Trophoblast cell (in vitro differentiated cells and primary cell): ENCODE measurements around the gene SNRPA1.
"Not testable (repeated sequence)": the region's sequence is repeated elsewhere in the genome, so short reads cannot be mapped to it uniquely, and the experiment has no call there.

Source experiments
- DNase-seq, 2 donors: peaks; one replicate each; pipeline ENCODE4 v3.0.0-alpha.2; 2016
- H2AFZ ChIP-seq: 2 replicates; pipeline ENCODE4 v1.6.1; 2013; ENCODE audit warnings: low read length, moderate library complexity, mild to moderate bottlenecking; ENCODE audit not compliant: insufficient read depth, poor library complexity
- H2AK5ac ChIP-seq: 2 replicates; pipeline ENCODE4 v1.6.1; 2013; ENCODE audit warnings: mild to moderate bottlenecking, low read length
- H2BK120ac ChIP-seq: 2 replicates; pipeline ENCODE4 v1.6.1; 2013; ENCODE audit warnings: low read length, mild to moderate bottlenecking, moderate library complexity; ENCODE audit not compliant: insufficient read depth, poor library complexity
- H2BK12ac ChIP-seq: 2 replicates; pipeline ENCODE4 v1.6.1; 2013; ENCODE audit warnings: mild to moderate bottlenecking, low read length, moderate library complexity
- H2BK5ac ChIP-seq: 2 replicates; pipeline ENCODE4 v1.6.1; 2013; ENCODE audit warnings: low read length, low read depth, moderate library complexity, mild to moderate bottlenecking; ENCODE audit not compliant: poor library complexity
- H3K14ac ChIP-seq: 2 replicates; pipeline ENCODE4 v1.6.1; 2013; ENCODE audit warnings: mild to moderate bottlenecking, low read length
- H3K18ac ChIP-seq: 2 replicates; pipeline ENCODE4 v1.6.1; 2013; ENCODE audit warnings: mild to moderate bottlenecking, low read length
- H3K23ac ChIP-seq: 2 replicates; pipeline ENCODE4 v1.6.1; 2013; ENCODE audit warnings: low read length
- H3K27ac ChIP-seq: 2 replicates; pipeline ENCODE4 v1.5.1; 2013; ENCODE audit warnings: low read depth, mild to moderate bottlenecking, inconsistent platforms, low read length, moderate library complexity
- H3K27me3 ChIP-seq: 2 replicates; pipeline ENCODE4 v1.6.1; 2013; ENCODE audit warnings: inconsistent platforms, mild to moderate bottlenecking, low read length, moderate library complexity; ENCODE audit not compliant: insufficient read depth
- H3K36me3 ChIP-seq, 2 experiments: 1 replicate in 1 of 2; 2 replicates in 1 of 2; pipeline ENCODE4 v1.6.1; 2013; ENCODE audit warnings: low read length in 2 of 2, mild to moderate bottlenecking in 2 of 2, moderate library complexity in 1 of 2; ENCODE audit not compliant: insufficient read depth in 2 of 2, control insufficient read depth in 1 of 2
- H3K4ac ChIP-seq: 2 replicates; pipeline ENCODE4 v1.6.1; 2013; ENCODE audit warnings: low read depth, mild to moderate bottlenecking, low read length, moderate library complexity
- H3K4me1 ChIP-seq, 2 experiments: 1 replicate in 1 of 2; 2 replicates in 1 of 2; pipeline ENCODE4 v1.6.1; 2013; ENCODE audit warnings: low read length in 2 of 2, mild to moderate bottlenecking in 2 of 2, moderate library complexity in 1 of 2; ENCODE audit not compliant: insufficient read depth in 2 of 2, control insufficient read depth in 1 of 2
- H3K4me2 ChIP-seq: 2 replicates; pipeline ENCODE4 v1.6.1; 2013; ENCODE audit warnings: inconsistent platforms, mild to moderate bottlenecking, low read length, moderate library complexity
- H3K4me3 ChIP-seq: 2 replicates; pipeline ENCODE4 v1.5.1; 2013; ENCODE audit warnings: mild to moderate bottlenecking, low read depth, low read length, inconsistent platforms
- H3K79me1 ChIP-seq: one replicate; pipeline ENCODE4 v1.6.1; 2013; ENCODE audit warnings: low read length
- H3K79me2 ChIP-seq: 2 replicates; pipeline ENCODE4 v1.6.1; 2013; ENCODE audit warnings: low read length, mild to moderate bottlenecking; ENCODE audit not compliant: control insufficient read depth, insufficient read depth, poor library complexity
- H3K9ac ChIP-seq: 2 replicates; pipeline ENCODE4 v1.6.1; 2013; ENCODE audit warnings: mild to moderate bottlenecking, low read length
- H3K9me3 ChIP-seq: 2 replicates; pipeline ENCODE4 v1.6.1; 2013; ENCODE audit warnings: low read depth, mild to moderate bottlenecking, control low read depth, inconsistent platforms, low read length; ENCODE audit not compliant: insufficient read depth
- H4K12ac ChIP-seq: 2 replicates; pipeline ENCODE4 v1.6.1; 2013; ENCODE audit warnings: low read depth, mild to moderate bottlenecking, low read length, moderate library complexity
- H4K8ac ChIP-seq: 2 replicates; pipeline ENCODE4 v1.6.1; 2013; ENCODE audit warnings: low read depth, mild to moderate bottlenecking, low read length, moderate library complexity
- H4K91ac ChIP-seq: one replicate; pipeline ENCODE4 v1.6.1; 2013; ENCODE audit warnings: low read depth, mild to moderate bottlenecking, low read length, moderate library complexity
- WGBS: extraction: QIAGEN DNeasy Blood & Tissue Kit; methylation state at CpG from one replicate; pipeline ENCODE4 v1.1.7; 2013; ENCODE audit warnings: missing lambda C conversion rate; ENCODE audit not compliant: insufficient read length, insufficient coverage; ENCODE audit errors: extremely low coverage; 5-methylcytosine and 5-hydroxymethylcytosine counted together

SNRPA1 gene

GRCh38 chr15:101333907-101334789 is 39.1 kb upstream of the SNRPA1 start:
- not testable (repeated sequence) for H2BK5ac ChIP-seq, H2BK12ac ChIP-seq, H3K9ac ChIP-seq, H3K79me1 ChIP-seq, H3K23ac ChIP-seq, H2AFZ ChIP-seq, H3K4me2 ChIP-seq, H3K79me2 ChIP-seq, H3K4me1 ChIP-seq, H2AK5ac ChIP-seq, H3K4me3 ChIP-seq, H3K27ac ChIP-seq, H3K18ac ChIP-seq, H3K9me3 ChIP-seq, H3K4ac ChIP-seq, H2BK120ac ChIP-seq, H4K12ac ChIP-seq, H3K27me3 ChIP-seq, H4K91ac ChIP-seq, H3K36me3 ChIP-seq, H3K14ac ChIP-seq
- peak overlapping the region; percentile 82 for H4K8ac ChIP-seq
- peak in 1 of 2 donors; percentile 13 for DNase-seq
- no CpG with 5 or more reads among the region's 16 CpGs for WGBS

DNA sequence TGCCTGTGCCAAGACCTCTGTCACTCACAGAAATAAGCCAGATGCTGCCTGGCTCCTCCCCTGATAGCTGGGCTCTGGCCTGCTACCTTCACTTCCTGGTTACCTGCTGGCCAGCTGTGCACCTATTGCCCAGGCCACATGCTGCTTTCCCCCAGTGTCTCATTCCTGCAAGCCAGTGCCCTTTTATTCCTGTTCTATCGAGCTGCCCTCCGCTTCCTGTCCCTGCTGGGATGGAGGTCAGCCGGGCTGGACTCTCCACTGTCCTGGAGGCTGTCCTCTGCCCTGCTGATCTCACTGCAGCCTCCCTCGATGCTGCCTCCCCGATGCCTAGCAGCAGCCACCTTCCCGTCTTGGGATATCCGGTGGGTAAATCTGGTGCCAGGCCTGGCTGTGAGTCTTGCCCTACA is 37.0 kb upstream of the SNRPA1 start:
- Histone ChIP-seq H2AFZ (no peak overlapping the region), H2AK5ac (no peak overlapping the region), H2BK120ac (no peak overlapping the region), H3K79me1 (no peaks in the 10 kb centered on the region), H3K79me2 (no peaks in the 10 kb centered on the region), H3K36me3 (no peaks in the 10 kb centered on the region), H4K91ac (no peak overlapping the region), H3K9ac (no peak overlapping the region), H2BK5ac (no peak overlapping the region), H3K4me3 (no peak overlapping the region), H3K4me2 (no peak overlapping the region), H3K23ac (no peak overlapping the region), H3K9me3 (peaks cover 8% of the 10 kb centered on the region), H4K8ac (no peak overlapping the region), H2BK12ac (no peak overlapping the region), H3K27ac (no peak overlapping the region), H3K4me1 (no peaks in the 10 kb centered on the region), H3K18ac (no peak overlapping the region), H3K4ac (no peak overlapping the region), H4K12ac (no peak overlapping the region), H3K14ac (no peak overlapping the region), H3K27me3 (no peaks in the 10 kb centered on the region)
- no peak for DNase-seq
- WGBS: no CpG with 5 or more reads among the region's 7 CpGs

GRCh38 chr15:101329867-101330380 is 34.9 kb upstream of the SNRPA1 start:
- H3K14ac ChIP-seq: no peak overlapping the region
- no peaks in the 10 kb centered on the region for H3K4me1 ChIP-seq
- H3K23ac ChIP-seq: no peak overlapping the region
- H3K4ac ChIP-seq: no peak overlapping the region
- no peak overlapping the region for H3K9ac ChIP-seq
- no peaks in the 10 kb centered on the region for H3K79me1 ChIP-seq
- no CpG with 5 or more reads among the region's 9 CpGs for WGBS
- H3K4me3 ChIP-seq: no peak overlapping the region
- no peaks in the 10 kb centered on the region for H3K36me3 ChIP-seq
- H2BK5ac ChIP-seq: no peak overlapping the region
- peaks cover 8% of the 10 kb centered on the region for H3K9me3 ChIP-seq
- H2BK120ac ChIP-seq: no peak overlapping the region
- H3K18ac ChIP-seq: no peak overlapping the region
- H4K8ac ChIP-seq: no peak overlapping the region
- H2AFZ ChIP-seq: no peak overlapping the region
- H2AK5ac ChIP-seq: no peak overlapping the region
- no peak overlapping the region for H4K12ac ChIP-seq
- no peaks in the 10 kb centered on the region for H3K27me3 ChIP-seq
- H3K4me2 ChIP-seq: no peak overlapping the region
- no peak overlapping the region for H3K27ac ChIP-seq
- H3K79me2 ChIP-seq: no peaks in the 10 kb centered on the region
- no peak overlapping the region for H2BK12ac ChIP-seq
- DNase-seq: no peak
- H4K91ac ChIP-seq: no peak overlapping the region

GRCh38 chr15:101329309-101329863 is 34.3 kb upstream of the SNRPA1 start:
- Histone ChIP-seq H4K12ac (no peak overlapping the region), H3K4me3 (no peak overlapping the region), H2AFZ (no peak overlapping the region), H3K27ac (no peak overlapping the region), H3K14ac (no peak overlapping the region), H3K4me2 (no peak overlapping the region), H3K79me1 (no peaks in the 10 kb centered on the region), H3K4me1 (no peaks in the 10 kb centered on the region), H3K18ac (no peak overlapping the region), H2BK12ac (no peak overlapping the region), H2AK5ac (no peak overlapping the region), H3K9me3 (peaks cover 7% of the 10 kb centered on the region), H2BK120ac (no peak overlapping the region), H3K9ac (no peak overlapping the region), H2BK5ac (no peak overlapping the region), H3K4ac (no peak overlapping the region), H4K91ac (no peak overlapping the region), H4K8ac (no peak overlapping the region), H3K27me3 (no peaks in the 10 kb centered on the region), H3K36me3 (no peaks in the 10 kb centered on the region), H3K79me2 (no peaks in the 10 kb centered on the region), H3K23ac (no peak overlapping the region)
- no peak for DNase-seq
- WGBS: no CpG with 5 or more reads among the region's 14 CpGs
